GM21723 (cell line): ENCODE data around the gene ARL8B.
"Not testable (repeated sequence)": the region's sequence is repeated elsewhere in the genome, so short reads cannot be mapped to it uniquely, and the experiment has no call there.

ENCODE experiments used
- ATAC-seq: cut with Tn5 transposase; IDR thresholded peaks from one replicate; pipeline ENCODE4 v1.9.1; 2021; ENCODE audit warnings: mild to moderate bottlenecking, moderate library complexity; ENCODE audit not compliant: unreplicated experiment

The ARL8B gene

DNA sequence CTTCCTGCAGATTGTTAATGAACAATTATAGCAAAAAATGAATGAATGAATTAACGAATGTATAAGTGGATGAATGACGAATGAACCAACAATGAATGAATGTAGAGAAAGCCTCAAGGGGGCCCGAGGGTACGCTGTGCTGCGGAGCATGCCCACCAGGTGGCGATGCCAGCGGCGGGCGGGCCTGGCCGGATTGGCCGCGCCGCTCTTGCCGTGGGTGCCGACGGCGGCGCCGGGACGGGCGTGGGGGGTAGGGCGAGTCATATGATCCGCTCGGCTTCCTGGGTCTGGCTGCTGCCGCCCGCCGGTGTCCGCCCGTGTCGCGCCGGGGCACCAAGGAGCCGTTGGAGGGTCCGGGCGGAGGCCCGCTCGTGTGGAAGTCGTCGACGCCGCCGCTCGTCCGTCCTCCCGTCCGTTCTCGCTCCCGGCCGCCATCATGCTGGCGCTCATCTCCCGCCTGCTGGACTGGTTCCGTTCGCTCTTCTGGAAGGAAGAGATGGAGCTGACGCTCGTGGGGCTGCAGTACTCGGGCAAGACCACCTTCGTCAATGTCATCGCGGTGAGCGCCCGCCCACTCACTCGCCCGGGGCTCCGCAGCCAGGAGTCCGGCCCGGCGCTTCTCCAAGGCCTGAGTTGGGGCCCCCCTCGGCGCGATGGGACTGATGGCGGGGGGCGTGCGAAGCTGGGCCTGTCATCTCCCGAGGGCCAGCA is at the start of gene ARL8B:
TSS of gene ARL8B (plus strand) at position 263 of the 711 bp plus-strand sequence. CDS start at position 437, 174 bp downstream.
- ATAC-seq, result peak; percentile 96

DNA sequence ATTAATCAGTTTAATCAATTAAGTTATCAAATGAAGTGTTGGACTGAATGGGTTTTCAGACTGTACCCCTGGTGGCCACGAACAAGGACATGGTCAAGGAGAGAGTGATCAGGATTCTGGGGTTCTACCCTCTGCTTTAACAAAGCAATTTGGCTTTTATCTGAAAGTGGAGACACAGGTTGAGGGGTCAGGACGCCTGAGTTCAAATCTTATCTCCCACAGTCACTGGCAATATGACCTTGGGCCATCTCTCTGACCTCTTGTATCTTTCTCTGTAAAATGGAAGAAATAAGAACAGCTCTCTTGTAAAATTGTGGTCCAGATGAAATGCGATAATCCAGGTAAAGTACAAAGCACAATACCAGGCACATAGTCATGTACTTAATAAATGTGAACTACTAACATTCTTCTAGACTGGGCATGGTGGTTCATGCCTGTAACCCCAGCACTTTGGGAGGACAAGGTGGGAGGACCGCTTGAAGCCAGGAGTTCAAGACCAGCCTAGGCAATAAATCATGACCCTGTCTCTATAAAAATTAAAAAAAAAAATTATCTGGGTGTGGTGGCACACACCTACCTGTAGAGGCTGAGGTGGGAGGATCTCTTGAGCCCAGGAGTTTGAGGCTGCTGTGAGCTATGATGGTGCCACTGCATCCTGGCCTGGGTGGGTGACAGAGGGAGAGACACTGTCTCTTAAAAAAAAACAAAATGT is 48.6 kb upstream of the ARL8B start:
- no peak for ATAC-seq

DNA sequence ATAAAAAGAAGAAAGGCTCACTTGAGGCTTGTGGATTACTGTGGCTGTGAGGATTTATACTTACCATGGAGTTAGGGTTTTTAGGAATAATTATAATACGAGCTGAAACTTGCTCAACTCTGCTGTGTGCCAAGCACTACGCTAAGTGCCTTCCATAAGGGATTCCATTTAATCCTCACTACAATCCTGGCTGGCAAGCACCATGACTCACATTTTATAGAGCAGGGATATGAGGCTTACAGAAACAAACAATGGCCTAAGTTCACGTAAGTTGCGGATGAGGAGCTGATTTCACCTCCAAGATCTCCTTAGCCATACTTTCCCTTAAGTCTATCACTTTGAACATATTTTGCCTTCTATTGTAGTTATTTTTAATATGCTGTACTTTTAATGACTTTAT is 43.9 kb upstream of the ARL8B start:
- ATAC-seq, result no peak

DNA sequence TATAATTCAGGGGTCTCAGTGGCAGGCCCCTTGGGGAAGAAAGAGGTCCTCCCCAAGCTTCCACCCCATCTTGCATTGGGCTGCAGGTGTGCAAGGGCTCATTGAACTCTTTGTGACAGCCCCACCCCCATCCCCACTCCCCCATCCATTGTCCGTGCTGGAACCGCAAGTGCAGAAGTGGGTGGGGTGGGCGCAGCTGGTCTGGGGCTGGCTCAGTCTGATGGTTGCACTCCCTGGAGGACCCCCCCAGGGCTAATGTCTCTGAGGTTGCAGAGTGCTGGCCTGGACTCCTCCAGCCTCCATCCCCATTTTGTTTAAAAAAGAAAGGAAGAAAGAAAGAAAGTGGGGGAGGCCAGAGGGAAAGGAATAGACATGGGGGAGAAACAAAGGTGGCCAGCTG is 42.3 kb upstream of the ARL8B start:
- ATAC-seq, result no peak

DNA sequence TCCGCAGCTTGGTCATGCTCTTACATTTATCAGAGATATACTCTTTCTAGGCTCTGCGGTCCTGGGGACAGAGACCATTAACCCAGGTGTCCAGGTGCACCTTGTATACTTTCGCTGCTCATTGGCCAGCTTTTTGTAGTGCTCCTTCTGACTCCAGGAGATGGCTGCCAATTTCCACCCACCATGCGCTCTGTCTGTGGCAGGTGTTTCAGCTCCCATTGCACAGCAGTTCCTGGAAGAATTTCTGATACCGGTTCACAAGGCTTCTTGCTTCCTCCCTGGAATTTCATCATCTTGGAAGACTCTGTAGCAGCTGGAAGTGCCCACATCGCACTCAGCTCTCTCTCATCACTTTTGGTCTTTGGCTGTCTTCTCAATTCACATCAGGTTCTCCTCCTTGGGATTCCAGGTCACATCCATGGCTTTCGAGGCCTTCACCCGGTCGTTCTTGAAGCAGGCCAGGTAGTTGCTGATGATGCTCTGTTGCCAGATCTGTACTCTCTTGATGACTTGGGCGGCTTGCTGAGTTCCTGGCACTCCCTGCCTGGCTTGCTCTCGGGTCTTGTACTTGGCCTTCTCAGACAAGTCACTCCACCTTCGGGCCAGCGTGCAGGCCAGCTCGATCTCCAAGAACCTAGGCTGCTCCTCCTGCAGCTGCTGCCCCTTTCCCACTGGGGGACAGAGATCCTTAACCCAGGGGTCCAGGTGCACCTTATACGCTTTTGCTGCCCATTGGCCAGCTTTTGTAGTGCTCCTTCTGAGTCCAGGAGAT is 41.1 kb upstream of the ARL8B start:
- no peak for ATAC-seq

DNA sequence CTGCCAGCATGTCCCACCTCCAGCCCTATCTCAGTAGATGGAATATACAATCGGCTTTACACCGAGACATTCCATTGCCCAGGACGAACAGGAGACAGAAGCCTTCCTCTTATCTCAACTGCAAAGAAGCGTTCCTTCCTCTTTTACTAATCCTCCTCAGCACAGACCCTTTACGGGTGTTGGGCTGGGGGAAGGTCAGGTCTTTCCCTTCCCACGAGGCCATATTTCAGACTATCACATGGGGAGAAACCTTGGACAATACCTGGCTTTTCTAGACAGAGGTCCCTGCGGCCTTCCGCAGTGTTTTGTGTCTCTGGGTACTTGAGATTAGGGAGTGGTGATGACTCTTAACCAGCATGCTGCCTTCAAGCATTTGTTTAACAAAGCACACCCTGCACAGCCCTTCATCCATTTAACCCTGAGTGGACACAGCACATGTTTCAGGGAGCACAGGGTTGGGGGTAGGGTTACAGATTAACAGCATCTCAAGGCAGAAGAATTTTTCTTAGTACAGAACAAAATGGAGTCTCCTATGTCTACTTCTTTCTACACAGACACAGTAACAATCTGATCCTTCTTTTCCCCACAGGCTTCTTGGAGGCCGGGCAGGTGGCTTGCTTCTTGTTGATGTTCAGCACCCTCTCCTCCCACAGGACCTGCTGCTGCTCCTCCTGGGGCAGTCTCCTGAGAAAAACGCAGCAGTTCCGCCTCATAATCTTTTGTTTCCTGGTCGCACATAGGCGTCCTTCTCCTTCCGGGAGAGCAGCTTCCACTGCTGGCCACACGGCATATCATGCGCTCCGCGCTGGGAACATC is 39.9 kb upstream of the ARL8B start:
- ATAC-seq, result not testable (repeated sequence)

DNA sequence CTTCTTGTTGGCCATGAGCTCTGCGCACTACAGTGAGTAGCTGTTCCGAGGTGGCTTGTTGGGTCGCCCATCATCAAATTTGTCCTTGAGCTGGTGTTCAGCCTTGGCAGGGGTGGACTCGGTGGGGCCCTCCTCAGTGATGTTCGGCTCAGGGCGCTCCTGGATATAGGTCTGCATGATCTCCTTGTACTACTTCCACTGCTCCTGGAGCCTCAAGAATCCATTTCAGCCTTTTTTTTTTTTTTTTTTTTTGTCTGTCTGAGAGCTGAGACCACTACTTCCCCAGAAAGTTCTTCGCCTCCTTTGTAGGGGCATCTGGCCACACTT is 39.3 kb upstream of the ARL8B start:
- no peak for ATAC-seq

DNA sequence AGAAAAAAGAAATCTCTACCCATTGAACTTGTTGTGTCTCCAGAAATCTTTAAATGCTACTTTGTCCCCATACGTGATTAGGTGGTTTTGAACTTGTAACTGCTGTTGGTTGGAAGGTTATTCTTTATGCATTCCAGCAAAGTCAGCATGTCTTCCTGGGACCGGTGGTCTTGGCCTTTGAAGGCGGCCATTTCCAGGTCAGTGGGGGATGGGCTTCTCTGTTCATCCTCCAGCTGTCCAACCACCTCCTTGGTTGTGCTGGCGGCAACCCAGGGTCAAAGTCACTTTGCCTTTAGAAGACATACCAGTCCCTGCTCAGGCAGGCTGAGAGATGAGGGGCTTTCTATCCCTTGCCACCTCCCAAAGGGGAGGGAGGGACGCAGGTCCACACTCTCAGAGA is 37.9 kb upstream of the ARL8B start:
- ATAC-seq, result no peak

DNA sequence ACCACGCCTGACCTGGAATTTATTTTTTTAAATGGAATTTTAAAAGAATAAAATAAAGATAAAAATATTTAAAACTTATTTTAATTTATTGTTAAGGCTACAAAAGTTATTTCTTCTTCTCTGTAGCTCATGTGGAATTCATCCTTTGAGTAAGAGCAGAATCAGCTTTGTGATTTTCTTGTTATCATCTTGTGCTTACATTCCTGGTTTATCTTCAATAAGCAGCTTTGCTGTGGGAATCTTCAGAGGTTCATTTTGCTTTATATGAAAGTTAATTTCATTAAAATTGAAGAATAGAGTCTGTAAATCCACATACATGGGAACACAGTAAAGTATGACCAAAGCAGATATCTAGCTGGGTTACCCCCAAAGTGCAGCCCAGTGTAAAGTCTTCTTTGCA is 35.4 kb upstream of the ARL8B start:
- ATAC-seq, result no peak

DNA sequence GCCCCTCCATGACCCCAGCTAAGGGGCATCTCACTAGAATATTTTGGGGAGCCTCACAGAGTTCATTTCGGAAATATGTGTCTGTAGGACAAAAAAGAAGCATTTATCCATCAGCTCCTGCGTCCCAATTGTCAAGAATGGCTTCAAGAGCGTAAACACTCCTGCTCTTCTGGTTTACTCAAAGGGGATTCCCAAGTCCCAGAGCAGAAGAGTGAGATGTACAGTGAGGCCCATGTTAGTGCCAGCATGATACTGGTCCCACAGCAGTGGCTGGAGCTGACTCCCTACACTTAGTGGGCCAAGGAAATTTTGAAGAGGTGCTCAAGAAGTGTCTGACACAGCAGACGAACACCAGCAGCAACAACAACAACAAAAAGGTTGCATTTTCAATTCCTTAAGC is 34.9 kb upstream of the ARL8B start:
- ATAC-seq, result no peak

DNA sequence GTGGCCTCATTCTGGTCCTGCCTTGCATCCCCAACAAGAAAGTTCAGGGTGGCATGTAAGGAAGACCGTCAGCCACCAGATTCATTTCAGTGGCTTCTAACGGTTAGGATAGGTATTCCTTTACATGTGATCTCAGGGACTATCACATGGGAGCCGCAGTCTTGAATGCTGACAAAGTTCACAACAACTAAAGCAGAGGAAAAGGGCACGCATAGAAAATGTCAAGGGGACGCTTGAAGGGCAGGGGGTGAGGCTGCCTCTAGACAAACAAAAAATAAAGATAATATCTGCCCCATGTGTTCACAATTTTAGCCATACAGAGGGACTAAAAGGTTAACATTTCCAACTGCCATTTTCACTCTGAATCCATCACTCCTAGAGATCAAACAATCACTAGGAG is 31.9 kb upstream of the ARL8B start:
- no peak for ATAC-seq

DNA sequence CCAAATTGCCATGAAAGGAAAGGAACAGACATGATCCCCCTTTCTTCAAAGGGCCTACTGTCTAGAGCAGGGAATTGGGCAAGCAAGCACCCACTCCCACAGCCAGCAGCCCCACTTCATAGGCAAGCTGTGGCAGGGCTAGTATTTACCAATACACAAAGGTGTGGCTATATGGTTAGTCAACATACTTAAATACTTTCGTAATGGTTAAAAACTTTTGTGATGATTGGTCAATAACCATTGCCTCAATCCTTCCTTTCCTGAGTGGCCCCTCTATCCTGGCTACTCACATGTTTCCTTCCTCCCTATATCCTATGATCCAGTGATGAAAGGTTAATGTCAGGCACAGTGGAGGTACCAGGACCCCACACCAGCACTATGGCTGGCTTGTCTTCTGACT is 30.1 kb upstream of the ARL8B start:
- no peak for ATAC-seq

DNA sequence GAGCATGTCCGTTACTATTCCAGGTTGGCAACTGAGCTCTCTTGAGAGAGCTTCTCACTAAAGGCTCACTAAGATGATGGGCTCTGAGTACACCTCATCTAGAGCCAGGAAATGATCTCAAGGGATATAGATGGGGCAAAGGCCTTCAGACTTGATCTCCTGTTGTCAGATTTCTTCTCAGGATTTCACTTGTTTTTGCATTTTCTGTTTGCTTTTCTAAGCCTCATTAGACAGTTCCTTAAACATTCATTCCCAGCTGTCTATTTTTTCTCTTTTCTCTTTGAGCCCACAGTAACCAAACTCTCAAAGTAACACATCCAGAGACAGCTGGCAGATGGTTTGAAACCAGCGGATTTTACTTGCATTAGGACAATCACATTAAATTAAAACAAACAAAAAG is 28.4 kb upstream of the ARL8B start:
- no peak for ATAC-seq

DNA sequence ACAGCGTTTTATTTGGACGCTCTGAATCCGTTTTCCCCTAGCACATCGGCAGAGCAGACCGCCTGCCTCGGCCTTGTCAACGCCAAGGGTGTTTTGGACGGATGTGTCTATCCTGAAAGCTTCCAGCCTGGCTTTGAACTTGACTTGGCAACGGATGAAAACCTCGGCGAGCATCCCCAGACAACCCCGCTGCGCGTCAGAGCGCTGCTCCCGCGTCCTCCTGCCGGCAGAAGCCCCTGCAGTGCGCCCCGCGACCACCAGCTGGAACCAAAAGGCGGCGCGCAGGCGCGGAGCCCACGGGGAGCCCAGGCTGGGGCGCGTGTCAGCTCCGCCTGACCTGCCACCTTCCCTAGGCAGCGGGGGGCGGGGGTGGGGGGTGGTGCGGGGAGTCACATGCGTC is 26.2 kb upstream of the ARL8B start:
- no peak for ATAC-seq

DNA sequence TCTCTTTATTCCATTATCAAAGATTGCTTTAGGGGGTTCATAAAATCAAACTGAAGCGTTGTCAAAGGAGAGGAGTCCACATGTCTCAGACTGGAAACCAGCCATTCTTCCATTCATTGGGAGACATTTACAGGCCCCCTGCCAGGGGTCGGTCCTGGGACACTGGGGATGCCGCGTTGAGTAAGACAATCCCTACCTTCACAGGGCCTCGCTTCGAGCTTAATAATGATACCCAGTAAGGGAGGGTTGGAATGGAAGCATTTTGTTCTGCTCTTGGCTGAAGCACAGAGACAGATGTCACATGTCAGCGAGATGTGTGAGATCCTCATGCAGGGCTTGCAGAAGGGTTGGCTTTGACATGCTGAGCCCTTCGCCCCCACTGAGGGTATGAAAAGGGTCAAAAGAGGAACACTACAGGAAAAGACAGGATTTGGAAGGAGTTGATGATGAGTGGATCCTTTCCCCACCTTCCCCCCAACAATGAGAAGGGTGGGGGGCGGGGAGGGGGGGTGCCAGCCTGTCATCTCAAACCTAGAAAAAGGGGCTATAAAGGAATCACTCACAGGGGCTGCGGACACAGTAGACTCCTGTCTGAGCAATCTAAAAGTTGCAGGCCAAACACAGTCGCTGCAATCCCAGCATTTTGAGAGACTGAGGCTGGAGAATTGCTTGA is 25.6 kb upstream of the ARL8B start:
- no peak for ATAC-seq

DNA sequence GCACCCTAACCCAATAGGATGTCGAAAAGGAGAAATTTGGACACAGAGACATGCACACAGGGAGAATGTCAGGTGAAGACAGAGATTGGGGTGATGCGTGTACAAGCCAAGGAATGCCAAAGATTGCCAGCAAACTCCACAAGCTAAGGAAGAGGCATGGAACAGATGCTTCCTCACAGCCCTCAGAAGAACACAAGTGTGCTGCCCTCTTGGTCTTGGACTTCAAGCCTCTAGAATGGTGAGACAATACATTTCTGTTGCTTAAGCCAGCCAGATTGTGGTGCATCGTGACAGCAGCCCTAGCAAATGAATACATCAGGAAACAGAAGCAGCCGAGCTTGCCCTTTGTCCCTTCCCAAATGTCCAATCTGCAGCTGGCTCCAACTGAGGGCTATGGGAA is 23.7 kb upstream of the ARL8B start:
- no peak for ATAC-seq

DNA sequence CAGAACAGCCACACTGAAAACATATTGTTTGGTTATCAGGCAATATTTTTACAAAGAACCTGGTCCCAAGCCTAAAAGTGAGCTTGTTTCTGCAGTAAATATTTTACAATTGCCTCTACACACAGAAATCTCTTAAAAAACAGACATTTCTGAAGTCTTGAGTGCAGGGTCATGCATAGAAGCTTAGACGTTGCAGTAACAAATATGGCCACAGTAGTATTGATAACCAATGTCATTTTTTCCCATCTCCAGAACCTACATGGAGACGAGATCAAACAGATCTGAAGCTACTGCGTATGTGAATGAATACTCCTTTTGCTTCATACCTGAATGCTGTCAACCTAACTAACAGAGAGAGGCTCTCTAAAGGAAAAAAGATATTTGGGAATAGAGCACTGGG is 19.6 kb upstream of the ARL8B start:
- no peak for ATAC-seq

DNA sequence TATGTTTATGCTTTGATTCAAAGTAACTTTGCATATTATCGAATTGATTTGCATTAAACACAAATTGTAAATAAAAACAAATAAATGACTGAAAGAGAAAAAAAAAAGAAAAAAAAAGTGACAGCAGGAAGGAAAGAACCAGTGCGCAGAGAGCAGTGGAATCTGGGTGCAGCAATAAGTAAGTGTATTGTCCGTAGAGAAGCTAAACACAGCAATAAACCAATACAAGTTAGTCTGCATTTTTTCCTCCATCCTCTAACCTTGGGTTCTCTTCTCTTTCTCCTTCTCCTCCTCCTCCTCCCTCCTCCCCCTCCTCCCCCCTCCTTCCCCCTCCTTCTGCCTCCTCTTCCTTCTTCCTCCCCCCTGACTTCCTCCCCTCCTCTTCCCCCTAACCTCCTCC is 18.3 kb upstream of the ARL8B start:
- ATAC-seq, result no peak

DNA sequence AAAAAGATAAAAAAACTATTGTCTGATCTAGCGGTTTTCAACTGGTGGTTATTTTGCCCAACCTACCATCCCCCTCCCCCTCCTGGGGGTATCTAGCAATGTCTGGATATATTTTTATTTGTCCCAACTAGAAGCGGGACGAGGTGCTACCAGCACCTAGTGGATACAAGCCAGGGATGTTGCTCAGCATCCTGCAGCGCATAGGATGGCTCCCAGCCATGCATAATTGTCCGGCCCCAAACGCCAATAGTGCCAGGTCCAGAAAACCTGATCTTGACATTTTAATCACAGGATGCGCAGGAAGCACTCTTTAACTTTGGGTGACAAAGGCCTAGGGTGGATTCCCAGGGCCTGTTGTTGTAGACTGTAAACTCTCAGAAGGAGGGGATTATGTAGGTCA is 17.0 kb upstream of the ARL8B start:
- no peak for ATAC-seq

DNA sequence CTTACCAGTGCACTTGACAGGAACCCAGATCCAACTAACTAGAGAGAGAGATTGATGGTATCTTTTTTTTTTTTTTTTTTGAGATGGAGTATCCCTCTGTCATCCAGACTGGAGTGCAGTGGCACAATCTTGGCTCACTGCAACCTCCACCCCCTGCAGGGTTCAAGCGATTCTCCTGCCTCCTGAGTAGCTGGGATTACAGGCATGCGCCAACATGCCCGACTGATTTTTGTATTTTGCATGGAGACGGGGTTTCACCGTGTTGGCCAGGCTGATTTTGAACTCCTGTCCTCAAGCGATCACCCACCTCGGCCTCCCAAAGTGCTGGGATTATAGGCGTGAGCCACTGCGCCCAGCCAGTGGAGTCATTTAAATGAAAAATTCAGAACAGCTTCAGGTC is 15.7 kb upstream of the ARL8B start:
- not testable (repeated sequence) for ATAC-seq

DNA sequence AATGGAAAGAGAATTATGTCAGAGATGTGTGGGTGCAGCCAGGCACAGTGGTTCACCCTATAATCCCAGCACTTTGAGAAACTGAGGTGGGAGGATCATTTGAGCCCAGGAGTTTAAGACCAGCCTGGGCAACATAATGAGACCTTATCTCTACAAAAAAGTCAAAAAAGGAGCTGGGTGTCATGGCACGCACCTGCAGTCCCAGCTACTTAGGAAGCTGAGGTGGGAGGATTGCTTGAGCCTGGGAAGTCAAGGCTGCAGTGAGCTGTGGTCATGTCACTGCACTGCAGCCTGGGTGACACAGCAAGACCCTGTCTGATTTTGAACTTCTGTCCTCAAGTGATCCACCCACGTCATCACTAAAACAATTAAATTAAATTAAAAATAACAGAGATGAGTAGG is 15.2 kb upstream of the ARL8B start:
- ATAC-seq, result not testable (repeated sequence)
